ENCODE data around the gene KIF4A. TPM values are rescaled to one million over a fixed set of nuclear protein-coding genes. Genes with fewer than 3 reads are reported as not detected.
"Not testable (repeated sequence)": the region's sequence is repeated elsewhere in the genome, so short reads cannot be mapped to it uniquely, and the experiment has no call there.

KIF4A gene
- total RNA-seq, 1 donor from 2014 or later, result 9.4 TPM

GRCh38 chrX:70292788-70293187 lies 2.9 kb downstream of the KIF4A start:
- ATAC-seq, result no peak

GRCh38 chrX:70293621-70294020 lies 3.7 kb downstream of the KIF4A start:
- ATAC-seq, result no peak

- no peak for ATAC-seq
Measured at GRCh38 chrX:70301716-70302115, 11.8 kb downstream of the KIF4A start.

GRCh38 chrX:70313503-70313902 lies 23.6 kb downstream of the KIF4A start:
- no peak for ATAC-seq

DNA sequence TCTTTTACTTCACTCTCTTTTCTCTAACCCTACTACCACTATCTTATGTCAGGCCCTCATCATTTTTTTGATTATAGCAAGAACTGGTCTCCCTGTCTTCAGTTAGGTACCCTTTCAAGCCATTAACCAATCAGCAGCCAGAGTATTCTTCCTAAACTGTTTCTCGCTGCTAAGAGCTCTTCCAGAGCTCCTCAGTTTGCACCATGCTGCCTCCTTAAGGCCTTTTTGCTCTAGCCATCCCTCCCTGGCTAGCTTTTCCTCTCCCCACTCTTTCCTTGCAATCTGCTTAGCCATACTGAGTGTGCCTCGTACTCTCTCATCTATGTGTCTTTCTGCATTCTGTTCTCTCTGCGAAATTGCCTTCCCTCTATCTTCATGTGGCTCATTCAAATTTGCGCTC lies 32.9 kb downstream of the KIF4A start:
- ATAC-seq, result no peak

GRCh38 chrX:70323628-70324027 lies 33.7 kb downstream of the KIF4A start:
- ATAC-seq, result not testable (repeated sequence)

GRCh38 chrX:70324326-70324725 lies 34.4 kb downstream of the KIF4A start:
- no peak for ATAC-seq

- ATAC-seq, result no peak
Measured at GRCh38 chrX:70331161-70331560, 41.3 kb downstream of the KIF4A start.

DNA sequence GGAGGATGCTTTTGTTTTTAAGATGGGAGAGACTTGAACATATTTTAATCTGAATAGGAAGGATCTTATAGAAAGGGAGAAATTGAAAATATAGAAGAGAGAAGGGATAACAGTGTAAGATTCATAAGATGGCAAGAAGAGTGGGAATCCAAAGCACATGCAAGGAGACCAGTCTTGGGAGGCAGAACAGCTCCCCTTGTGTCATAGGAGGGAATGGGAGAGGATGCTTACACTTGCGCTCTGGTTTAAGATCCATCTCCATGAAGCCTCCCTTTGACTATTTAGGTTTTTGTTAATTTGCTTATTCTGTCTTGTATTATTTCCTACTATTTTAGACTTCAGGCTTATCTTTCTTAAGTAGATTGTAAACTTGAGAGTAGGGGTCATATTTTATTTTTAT lies 42.7 kb downstream of the KIF4A start:
- no peak for ATAC-seq

DNA sequence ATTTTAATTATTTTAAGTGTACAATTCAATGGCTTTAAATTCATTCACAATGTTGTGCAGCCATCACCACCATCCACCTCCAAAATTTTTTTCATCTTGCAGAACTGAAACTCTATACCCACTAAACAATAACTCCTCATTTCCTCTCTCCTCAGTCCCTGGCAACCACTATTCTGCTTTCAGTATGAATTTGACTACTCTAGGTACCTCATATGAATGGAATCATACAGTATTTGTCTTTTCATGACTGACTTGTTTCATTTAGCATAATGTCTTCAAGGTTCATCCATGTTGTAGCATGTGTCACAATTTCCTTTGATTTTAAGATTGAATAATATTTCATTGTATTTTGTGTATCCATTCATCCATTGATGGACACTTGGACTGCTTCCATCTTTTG lies 46.9 kb downstream of the KIF4A start:
- no peak for ATAC-seq

GRCh38 chrX:70338290-70338689 lies 48.4 kb downstream of the KIF4A start:
- no peak for ATAC-seq

DNA sequence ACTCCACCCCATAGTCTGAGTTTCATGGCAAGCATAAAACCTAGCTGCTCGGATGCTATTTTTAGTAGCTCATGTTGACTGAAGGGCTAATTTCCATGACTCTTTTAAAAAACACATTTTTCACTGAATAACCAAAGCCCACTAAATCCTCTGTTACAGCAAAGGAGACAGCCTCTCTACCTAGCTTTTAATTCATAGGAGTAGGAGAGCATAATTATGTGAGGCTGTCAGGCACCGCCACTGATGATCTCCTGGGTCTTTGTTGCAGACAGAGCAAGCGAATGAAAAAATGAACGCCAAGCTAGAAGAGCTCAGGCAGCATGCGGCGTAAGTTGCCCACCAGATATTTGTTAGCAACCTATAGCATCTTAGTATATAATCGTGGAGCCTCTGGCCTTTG lies 53.5 kb downstream of the KIF4A start:
- no peak for ATAC-seq

DNA sequence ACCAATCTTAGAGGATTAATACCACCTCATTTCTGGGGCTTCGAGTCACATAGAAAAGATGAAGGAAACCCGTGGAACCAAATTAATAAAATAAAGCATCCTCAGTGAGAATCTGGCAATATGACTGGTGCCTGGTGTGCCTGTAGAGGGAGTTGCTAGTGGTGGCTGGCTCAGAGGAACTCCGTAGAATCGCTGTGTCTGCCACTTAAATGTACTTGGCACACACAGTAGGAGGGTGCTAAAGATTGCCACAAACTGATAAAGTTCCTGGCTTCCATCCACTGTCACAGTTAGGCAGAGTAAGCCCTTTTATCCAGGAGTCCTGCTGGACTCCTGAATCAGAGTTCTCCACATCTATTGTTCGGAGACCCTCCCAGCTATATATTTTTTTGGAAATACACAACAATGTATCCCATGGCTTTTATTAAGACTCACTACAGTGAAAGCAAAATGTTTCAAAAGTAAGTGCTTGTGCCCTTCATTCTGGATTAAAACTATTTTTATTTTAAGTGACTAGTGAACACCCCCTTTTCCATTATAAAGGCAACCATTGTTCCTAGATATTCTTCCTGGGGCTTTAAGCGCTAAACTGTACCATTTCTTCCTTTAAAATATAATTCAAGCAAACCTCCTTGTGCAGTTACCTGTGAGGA lies 56.6 kb downstream of the KIF4A start:
- no peak for ATAC-seq

DNA sequence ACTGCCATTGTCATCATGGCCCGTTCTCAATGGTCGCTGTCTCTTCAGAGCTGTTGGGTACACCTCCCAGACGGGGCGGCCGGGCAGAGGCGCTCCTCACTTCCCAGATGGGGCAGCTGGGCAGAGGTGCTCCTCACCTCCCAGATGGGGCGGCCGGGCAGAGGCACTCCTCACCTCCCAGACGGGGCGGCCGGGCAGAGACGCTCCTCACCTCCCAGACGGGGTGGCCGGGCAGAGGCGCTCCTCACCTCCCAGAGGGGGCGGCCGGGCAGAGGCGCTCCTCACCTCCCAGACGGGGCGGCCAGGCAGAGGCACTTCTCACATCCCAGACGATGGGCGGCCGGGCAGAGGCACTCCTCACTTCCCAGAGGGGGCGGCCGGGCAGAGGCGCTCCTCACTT lies 58.9 kb downstream of the KIF4A start:
- ATAC-seq, result not testable (repeated sequence)

DNA sequence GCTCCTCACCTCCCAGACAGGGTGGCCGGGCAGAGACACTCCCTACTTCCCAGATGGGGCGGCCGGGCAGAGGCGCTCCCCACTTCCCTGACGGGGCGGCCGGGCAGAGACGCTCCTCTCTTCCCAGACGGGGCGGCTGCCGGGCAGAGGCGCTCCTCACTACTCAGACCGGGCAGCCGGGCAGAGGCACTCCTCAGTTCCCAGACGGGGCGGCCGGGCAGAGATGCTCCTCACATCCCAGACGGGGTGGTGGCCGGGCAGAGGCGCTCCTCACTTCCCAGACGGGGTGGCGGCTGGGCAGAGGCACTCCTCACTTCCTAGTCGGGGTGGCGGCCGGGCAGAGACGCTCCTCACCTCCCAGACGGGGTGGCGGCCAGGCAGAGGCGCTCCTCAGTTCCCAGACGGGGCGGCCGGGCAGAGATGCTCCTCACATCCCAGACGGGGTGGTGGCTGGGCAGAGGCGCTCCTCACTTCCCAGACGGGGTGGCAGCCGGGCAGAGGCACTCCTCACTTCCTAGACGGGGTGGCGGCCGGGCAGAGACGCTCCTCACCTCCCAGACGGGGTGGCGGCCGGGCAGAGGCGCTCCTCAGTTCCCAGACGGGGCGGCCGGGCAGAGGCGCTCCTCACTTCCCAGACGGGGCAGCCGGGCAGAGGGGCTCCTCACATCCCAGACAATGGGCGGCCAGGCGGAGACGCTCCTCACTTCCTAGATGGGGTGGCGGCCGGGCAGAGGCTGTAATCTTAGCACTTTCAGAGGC lies 59.6 kb downstream of the KIF4A start:
- ATAC-seq, result not testable (repeated sequence)

DNA sequence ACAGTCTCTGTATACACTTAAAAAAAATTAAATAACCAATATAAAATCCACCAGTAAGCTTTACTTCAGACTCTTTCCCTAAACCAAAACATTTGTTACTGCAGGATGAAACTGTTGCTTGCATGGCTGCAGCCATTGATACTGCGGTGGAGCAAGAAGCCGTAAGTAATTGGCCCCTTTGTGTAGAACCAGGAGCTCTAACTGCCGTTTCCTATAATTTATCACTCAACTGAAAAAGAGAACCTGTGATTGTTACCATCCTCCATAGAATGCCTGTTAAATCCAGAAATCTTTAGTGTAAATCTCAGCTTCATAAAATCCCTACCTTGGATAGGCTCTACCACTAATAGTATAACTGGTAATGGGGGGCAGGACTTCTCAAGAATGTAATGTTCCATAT lies 62.6 kb downstream of the KIF4A start:
- ATAC-seq, result no peak

DNA sequence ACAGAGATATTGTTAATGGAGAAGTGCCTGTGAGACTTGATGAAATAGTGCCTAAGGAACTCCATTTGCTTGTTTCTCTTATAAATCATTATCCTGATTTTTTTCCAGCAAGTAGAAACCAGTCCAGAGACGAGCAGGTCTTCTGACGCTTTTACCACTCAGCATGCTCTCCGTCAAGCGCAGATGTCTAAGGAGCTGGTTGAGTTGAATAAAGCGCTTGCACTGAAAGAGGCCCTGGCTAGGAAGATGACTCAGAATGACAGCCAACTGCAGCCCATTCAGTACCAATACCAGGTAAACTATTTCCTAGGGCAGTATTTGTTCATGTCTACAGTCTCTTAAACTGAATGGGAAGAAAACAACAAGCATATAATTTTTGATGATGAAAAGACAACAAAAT lies 63.6 kb downstream of the KIF4A start:
- no peak for ATAC-seq

DNA sequence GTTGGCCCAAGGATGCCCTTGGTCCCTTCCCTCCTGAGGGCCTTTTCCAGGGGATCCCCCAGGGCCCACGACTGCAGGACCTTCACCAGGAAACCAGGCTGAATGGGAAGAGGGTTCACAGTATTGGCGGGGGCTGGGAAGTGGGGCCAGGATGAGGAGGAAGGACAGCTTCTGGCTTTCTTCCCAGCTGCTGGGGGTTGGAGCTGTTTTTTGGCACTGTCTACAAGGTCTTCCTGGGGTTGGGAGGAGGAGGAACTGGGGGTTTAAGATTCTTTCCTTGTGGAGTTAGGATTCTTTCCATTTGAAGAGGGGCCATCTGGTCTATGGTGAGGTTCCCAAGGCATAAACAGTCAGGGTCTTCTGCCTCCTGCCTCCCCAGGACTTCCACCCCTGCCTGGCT lies 64.8 kb downstream of the KIF4A start:
- no peak for ATAC-seq

DNA sequence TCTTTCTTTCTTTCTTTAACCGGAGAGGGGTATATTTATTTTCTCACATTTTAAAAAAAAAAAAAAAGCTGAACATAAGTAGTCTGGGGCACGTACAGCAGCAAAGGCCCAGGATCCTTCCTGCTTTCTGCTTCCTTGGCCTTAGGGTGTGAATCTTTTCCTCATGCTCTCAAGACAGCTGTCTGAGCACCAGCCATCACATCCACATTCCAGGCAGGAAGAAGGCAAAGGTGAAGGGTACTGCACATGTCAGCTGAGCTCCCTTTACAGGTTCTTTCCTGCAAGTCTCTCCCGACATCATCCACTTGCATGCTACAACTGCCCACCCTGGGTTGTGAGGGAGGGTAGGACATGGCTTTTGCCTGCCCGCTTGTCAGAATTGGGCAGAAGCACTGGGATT lies 69.6 kb downstream of the KIF4A start:
- no peak for ATAC-seq

DNA sequence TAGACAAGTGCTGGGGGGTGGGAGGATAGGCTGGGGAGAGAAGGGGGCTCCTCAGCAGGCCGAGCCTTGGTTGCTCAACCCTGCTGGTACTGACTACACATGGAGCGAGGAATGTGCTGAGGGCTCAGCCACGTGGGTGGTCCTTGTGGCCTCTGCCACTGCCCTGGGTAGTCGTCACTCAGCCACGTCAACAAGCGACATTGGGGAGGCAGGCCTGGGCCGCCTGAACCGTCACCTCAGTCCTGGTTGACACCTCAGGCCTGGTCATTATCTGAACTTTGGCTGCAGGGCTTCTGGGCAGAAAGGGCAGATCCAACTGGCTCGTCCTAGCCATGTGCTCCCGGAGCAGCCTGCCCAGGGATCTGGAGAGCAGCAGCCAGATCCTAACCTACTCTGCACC lies 70.5 kb downstream of the KIF4A start:
- no peak for ATAC-seq

- ATAC-seq, result not testable (repeated sequence)
Measured at GRCh38 chrX:70368731-70369130, 78.8 kb downstream of the KIF4A start.

- no peak for ATAC-seq
Measured at GRCh38 chrX:70386235-70386634, 96.3 kb downstream of the KIF4A start.

DNA sequence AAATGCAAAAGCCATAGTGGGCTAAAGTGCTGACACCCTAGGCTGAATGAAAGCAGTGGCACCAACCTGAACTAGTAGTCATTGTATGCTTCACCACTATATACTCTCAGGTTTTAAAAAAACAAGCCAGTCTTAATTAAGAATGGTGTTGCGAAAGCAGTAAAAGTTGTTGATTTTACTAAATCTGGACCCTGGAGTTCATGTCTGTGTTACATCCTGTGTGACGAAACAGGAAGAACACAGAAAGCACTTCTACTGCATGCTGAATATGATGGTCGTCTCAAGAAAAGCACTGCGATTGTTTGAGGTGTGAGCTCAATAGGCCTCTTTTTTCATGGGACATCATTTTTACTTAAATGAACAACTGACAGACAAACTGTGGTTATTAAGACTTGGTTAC lies 109.0 kb downstream of the KIF4A start:
- no peak for ATAC-seq

- not testable (repeated sequence) for ATAC-seq
Measured at GRCh38 chrX:70400181-70400580, 110.3 kb downstream of the KIF4A start.

GRCh38 chrX:70402721-70403120 lies 112.8 kb downstream of the KIF4A start:
- ATAC-seq, result peak; percentile 51

All from esophagus mucosa (tissue), 1 donor.